SU-DHL-6 (cell line): Measurements from ENCODE around the gene PPP1R2.

ENCODE experiments used
- EZH2phosphoT487 ChIP-seq: fragments of 200-600 bp; sonication (generic), shearing (Covaris generic); conservative IDR thresholded peaks from 2 replicates; pipeline ENCODE4 v1.6.1; 2018; ENCODE audit warnings: mild to moderate bottlenecking, antibody characterized with exemption, low read length, moderate library complexity, mixed read lengths
- TF ChIP-seq, protein P1 (sequence below): fragments of 200-600 bp; sonication (generic); IDR thresholded peaks from one replicate; pipeline ENCODE4 v1.5.1; 2017; ENCODE audit warnings: antibody characterized with exemption, mild to moderate bottlenecking, low read length, moderate library complexity; ENCODE audit not compliant: insufficient read depth, poor library complexity, severe bottlenecking

GRCh38 chr3:195579281-195579680 lies 36.2 kb upstream of the PPP1R2 start:
- TF ChIP-seq, protein P1, sequence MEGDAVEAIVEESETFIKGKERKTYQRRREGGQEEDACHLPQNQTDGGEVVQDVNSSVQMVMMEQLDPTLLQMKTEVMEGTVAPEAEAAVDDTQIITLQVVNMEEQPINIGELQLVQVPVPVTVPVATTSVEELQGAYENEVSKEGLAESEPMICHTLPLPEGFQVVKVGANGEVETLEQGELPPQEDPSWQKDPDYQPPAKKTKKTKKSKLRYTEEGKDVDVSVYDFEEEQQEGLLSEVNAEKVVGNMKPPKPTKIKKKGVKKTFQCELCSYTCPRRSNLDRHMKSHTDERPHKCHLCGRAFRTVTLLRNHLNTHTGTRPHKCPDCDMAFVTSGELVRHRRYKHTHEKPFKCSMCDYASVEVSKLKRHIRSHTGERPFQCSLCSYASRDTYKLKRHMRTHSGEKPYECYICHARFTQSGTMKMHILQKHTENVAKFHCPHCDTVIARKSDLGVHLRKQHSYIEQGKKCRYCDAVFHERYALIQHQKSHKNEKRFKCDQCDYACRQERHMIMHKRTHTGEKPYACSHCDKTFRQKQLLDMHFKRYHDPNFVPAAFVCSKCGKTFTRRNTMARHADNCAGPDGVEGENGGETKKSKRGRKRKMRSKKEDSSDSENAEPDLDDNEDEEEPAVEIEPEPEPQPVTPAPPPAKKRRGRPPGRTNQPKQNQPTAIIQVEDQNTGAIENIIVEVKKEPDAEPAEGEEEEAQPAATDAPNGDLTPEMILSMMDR, result no peak
- no peak for TF ChIP-seq EZH2phosphoT487
